C4-2B (cell line): ENCODE results near the gene CSTPP1.

Source experiments
- H3K27ac ChIP-seq: fragments of 450-650 bp; 2 replicates; pipeline ENCODE4 v1.5.1; 2017
- CTCF ChIP-seq: fragments of 450-650 bp; conservative IDR thresholded peaks from 2 replicates; pipeline ENCODE4 v1.5.1; 2017; ENCODE audit warnings: mild to moderate bottlenecking
- ZFX ChIP-seq: fragments of 450-650 bp; IDR thresholded peaks from 2 replicates; pipeline ENCODE4 v1.6.1; 2017

CSTPP1 gene

GRCh38 chr11:47000033-47000432 lies 63.5 kb downstream of the CSTPP1 start:
- TF ChIP-seq ZFX, result no peak
- H3K27ac ChIP-seq, result no peak overlapping the region

GRCh38 chr11:47001781-47002181 lies 65.2 kb downstream of the CSTPP1 start:
- TF ChIP-seq ZFX (no peak), CTCF (no peak)

GRCh38 chr11:47002390-47002789 lies 65.8 kb downstream of the CSTPP1 start:
- H3K27ac ChIP-seq, result no peak overlapping the region
- no peak for TF ChIP-seq ZFX
- no peak for TF ChIP-seq CTCF

More at GRCh38 chr11:47001781-47002181, 65.2 kb downstream of the CSTPP1 start:
- no peak overlapping the region for H3K27ac ChIP-seq

- no peak overlapping the region for H3K27ac ChIP-seq
- TF ChIP-seq CTCF (no peak), ZFX (no peak)
Measured at GRCh38 chr11:47003180-47003877, 66.8 kb downstream of the CSTPP1 start.

- no peak overlapping the region for H3K27ac ChIP-seq
- TF ChIP-seq CTCF (no peak), ZFX (no peak)
Measured at GRCh38 chr11:47004595-47005033, 68.1 kb downstream of the CSTPP1 start.

GRCh38 chr11:47005441-47005840 lies 68.9 kb downstream of the CSTPP1 start:
- no peak for TF ChIP-seq CTCF
- no peak for TF ChIP-seq ZFX
- no peak overlapping the region for H3K27ac ChIP-seq

GRCh38 chr11:47007579-47007978 lies 71.0 kb downstream of the CSTPP1 start:
- no peak overlapping the region for H3K27ac ChIP-seq
- TF ChIP-seq ZFX (no peak), CTCF (no peak)

- no peak overlapping the region for H3K27ac ChIP-seq
- no peak for TF ChIP-seq CTCF
- no peak for TF ChIP-seq ZFX
Measured at GRCh38 chr11:47010179-47010578, 73.6 kb downstream of the CSTPP1 start.
